Lower lobe of right lung (tissue), 2 donors: ENCODE results near the gene TTC7B. TPM values are rescaled to one million over a fixed set of nuclear protein-coding genes. Genes with fewer than 3 reads are reported as not detected.
"Not testable (repeated sequence)": the region's sequence is repeated elsewhere in the genome, so short reads cannot be mapped to it uniquely, and the experiment has no call there.

ENCODE experiments used
- ATAC-seq, 2 donors: fragments of 200-7000 bp; cut with Tn5 transposase; one replicate each; pipeline ENCODE4 v1.9.1; 2020 to 2022; ENCODE audit warnings: mild to moderate bottlenecking in 2 of 2, moderate library complexity in 2 of 2
- DNase-seq: peaks from one replicate; pipeline ENCODE4 v3.0.0-alpha.2; 2020
- H3K27ac ChIP-seq: fragments of 200-600 bp; one replicate; pipeline ENCODE4 v1.8.0; 2022
- H3K27me3 ChIP-seq: fragments of 200-600 bp; one replicate; pipeline ENCODE4 v1.8.0; 2022; ENCODE audit warnings: low read depth
- H3K36me3 ChIP-seq: fragments of 200-600 bp; one replicate; pipeline ENCODE4 v1.8.0; 2022; ENCODE audit warnings: mild to moderate bottlenecking
- H3K4me1 ChIP-seq: fragments of 200-600 bp; one replicate; pipeline ENCODE4 v1.8.0; 2022
- H3K4me3 ChIP-seq: fragments of 200-600 bp; one replicate; pipeline ENCODE4 v1.8.0; 2022; ENCODE audit warnings: mild to moderate bottlenecking
- H3K9me3 ChIP-seq: fragments of 200-600 bp; one replicate; pipeline ENCODE4 v1.8.0; 2022
- CTCF ChIP-seq: fragments of 200-600 bp; IDR thresholded peaks from one replicate; pipeline ENCODE4 v1.8.0; 2022; ENCODE audit warnings: antibody characterized with exemption, mild to moderate bottlenecking
- intact Hi-C: fragments of 100-400 bp; cut with DNase I; formaldehyde crosslinking; loops from one replicate; pipeline ENCODE4 v1.11.0; 2022
- total RNA-seq: library from RNA; stranded (reverse); fragmentation: NEBNext Ultra II Directional; extraction: Animal tissue kit (Norgen Biotek cat#: 25700); gene quantifications from one replicate; pipeline ENCODE4 v1.2.1, GENCODE V29; 2021
- donor health status: DM: no; HTN: yes; CAD: no; lungs with severe emphysema.

The TTC7B gene
- total RNA-seq, 1 donor from 2014 or later = 54.1 TPM

- no peak for DNase-seq
- H3K27ac ChIP-seq = no peak overlapping the region
- H3K9me3 ChIP-seq = no peaks in the 10 kb centered on the region
- no peak for ATAC-seq
- peaks cover 4% of the 10 kb centered on the region for H3K4me1 ChIP-seq
- intact Hi-C loops = no loop called here
- no peaks in the 10 kb centered on the region for H3K36me3 ChIP-seq
- no peak overlapping the region for H3K4me3 ChIP-seq
- no peaks in the 10 kb centered on the region for H3K27me3 ChIP-seq
- no peak for TF ChIP-seq CTCF
Observed at GRCh38 chr14:90844321-90844720, 28.1 kb upstream of the TTC7B start.

- Histone ChIP-seq H3K27me3 (no peaks in the 10 kb centered on the region), H3K27ac (no peak overlapping the region), H3K36me3 (no peaks in the 10 kb centered on the region), H3K4me3 (no peak overlapping the region), H3K9me3 (no peaks in the 10 kb centered on the region), H3K4me1 (peaks cover 9% of the 10 kb centered on the region)
- TF ChIP-seq CTCF = no peak
- DNase-seq (peak; percentile 57), ATAC-seq (peak; percentile 21 to 57)
- intact Hi-C loops = no loop called here
Observed at GRCh38 chr14:90842726-90843125, 26.5 kb upstream of the TTC7B start.

GRCh38 chr14:90840667-90841066 lies 24.4 kb upstream of the TTC7B start:
- H3K27ac ChIP-seq, H3K4me1 ChIP-seq, ATAC-seq, H3K4me3 ChIP-seq, DNase-seq, H3K9me3 ChIP-seq, intact Hi-C loops, H3K36me3 ChIP-seq, H3K27me3 ChIP-seq: not testable (repeated sequence)

GRCh38 chr14:90839889-90840266 lies 23.6 kb upstream of the TTC7B start:
- DNase-seq = no peak
- Histone ChIP-seq H3K36me3 (no peaks in the 10 kb centered on the region), H3K27me3 (no peaks in the 10 kb centered on the region), H3K4me3 (no peak overlapping the region), H3K4me1 (peaks cover 9% of the 10 kb centered on the region), H3K9me3 (no peaks in the 10 kb centered on the region), H3K27ac (peak overlapping the region; percentile 67)
- intact Hi-C loops = no loop called here
- ATAC-seq = no peak
- TF ChIP-seq CTCF = no peak

- H3K36me3 ChIP-seq = no peaks in the 10 kb centered on the region
- ATAC-seq (peak; percentile 56 to 64), DNase-seq (no peak)
- no peak overlapping the region for H3K4me3 ChIP-seq
- peak overlapping the region; percentile 67 for H3K27ac ChIP-seq
- no peaks in the 10 kb centered on the region for H3K9me3 ChIP-seq
- intact Hi-C loops = no loop called here
- no peak for TF ChIP-seq CTCF
- H3K27me3 ChIP-seq = no peaks in the 10 kb centered on the region
- H3K4me1 ChIP-seq = peaks cover 9% of the 10 kb centered on the region
Observed at GRCh38 chr14:90839024-90839888, 23.0 kb upstream of the TTC7B start.

- H3K4me3 ChIP-seq, H3K4me1 ChIP-seq, H3K27ac ChIP-seq, ATAC-seq, DNase-seq, H3K27me3 ChIP-seq, H3K36me3 ChIP-seq, intact Hi-C loops, H3K9me3 ChIP-seq: not testable (repeated sequence)
Observed at GRCh38 chr14:90838531-90838930, 22.3 kb upstream of the TTC7B start.
